ENCODE data around the gene GATA1. TPM values are rescaled to one million over a fixed set of nuclear protein-coding genes. Genes with fewer than 3 reads are reported as not detected.

GATA1 gene
- total and polyA plus RNA-seq, 2 donors: 0.14 to 0.57 TPM

DNA sequence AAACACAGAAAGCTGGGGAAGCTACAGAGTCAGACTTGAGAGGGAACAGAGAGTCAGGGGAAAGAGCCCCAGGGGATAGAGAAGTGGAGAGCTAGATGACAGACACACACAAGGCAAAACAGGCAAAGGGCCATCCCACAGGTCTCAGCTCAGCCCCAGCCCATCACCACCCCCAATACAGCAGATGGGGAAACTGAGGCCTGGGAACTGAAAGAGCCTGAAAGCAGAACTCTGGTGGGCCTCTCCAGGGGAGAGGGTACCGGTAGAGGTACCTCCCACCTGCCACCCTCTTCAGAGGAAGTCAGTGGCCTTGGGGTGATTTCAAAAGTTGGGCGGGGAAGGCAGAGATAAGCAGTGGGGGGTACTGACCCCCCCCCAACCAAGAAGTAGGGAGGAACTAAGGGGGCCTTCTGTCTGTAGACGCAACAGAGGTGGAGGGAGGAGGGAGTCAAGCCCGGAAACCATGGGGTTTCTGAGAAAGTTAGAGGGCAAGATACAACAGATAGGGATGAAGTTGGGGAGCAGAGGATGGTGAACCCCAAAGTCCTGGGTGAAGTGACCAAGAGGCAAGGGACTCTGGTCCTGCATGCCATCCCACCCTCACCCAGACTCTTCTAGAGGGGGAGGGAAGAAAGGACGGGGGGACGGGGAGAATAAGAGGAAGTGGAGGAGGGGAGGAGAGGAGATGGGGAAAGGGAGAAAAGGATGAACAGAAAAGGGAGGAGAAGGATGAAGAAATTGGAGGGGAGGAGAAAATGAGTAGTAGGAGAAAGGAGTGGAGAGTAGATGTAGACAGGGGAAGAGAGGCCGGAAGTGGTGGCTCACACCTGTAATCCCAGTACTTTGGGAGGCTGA, 3.2 kb downstream of the GATA1 start:
- peak in 2 of 9 donors; percentile 2 to 22 for DNase-seq (ENCODE audit: low read depth in 6 of 9, low spot score in 9 of 9)
- Histone ChIP-seq H3K4me3 (ENCODE audit: low read length in 2 of 2) (no peak overlapping the region), H3K4me1 (ENCODE audit: control insufficient read depth in 2 of 2, insufficient read depth in 2 of 2, low read length in 2 of 2) (peaks cover 0 to 7% of the 10 kb centered on the region in 2 donors), H3K27ac (ENCODE audit: low read depth in 1 of 2, low read length in 1 of 2) (no peak overlapping the region), H3K36me3 (ENCODE audit: control insufficient read depth in 2 of 2, insufficient read depth in 2 of 2, low read length in 1 of 2) (no peaks in the 10 kb centered on the region), H3K9me3 (ENCODE audit: control insufficient read depth in 2 of 2, insufficient read depth in 1 of 2, low read length in 1 of 2) (no peaks in the 10 kb centered on the region), H3K27me3 (ENCODE audit: control insufficient read depth in 2 of 2, insufficient read depth in 1 of 2, low read length in 1 of 2) (no peaks in the 10 kb centered on the region)
- WGBS: 28% methylated on average over 7 of the region's 7 CpGs

GRCh38 chrX:48790477-48790876, 4.1 kb downstream of the GATA1 start:
- no peak for DNase-seq (ENCODE audit: low read depth in 6 of 9, low spot score in 9 of 9)
- 96% methylated on average over 5 of the region's 5 CpGs for WGBS
- Histone ChIP-seq H3K27ac (ENCODE audit: low read depth in 1 of 2, low read length in 1 of 2) (no peak overlapping the region), H3K4me3 (ENCODE audit: low read length in 2 of 2) (no peak overlapping the region), H3K27me3 (ENCODE audit: control insufficient read depth in 2 of 2, insufficient read depth in 1 of 2, low read length in 1 of 2) (no peaks in the 10 kb centered on the region), H3K9me3 (ENCODE audit: control insufficient read depth in 2 of 2, insufficient read depth in 1 of 2, low read length in 1 of 2) (no peaks in the 10 kb centered on the region), H3K4me1 (ENCODE audit: control insufficient read depth in 2 of 2, insufficient read depth in 2 of 2, low read length in 2 of 2) (peaks cover 0 to 7% of the 10 kb centered on the region in 2 donors), H3K36me3 (ENCODE audit: control insufficient read depth in 2 of 2, insufficient read depth in 2 of 2, low read length in 1 of 2) (no peaks in the 10 kb centered on the region)

DNA sequence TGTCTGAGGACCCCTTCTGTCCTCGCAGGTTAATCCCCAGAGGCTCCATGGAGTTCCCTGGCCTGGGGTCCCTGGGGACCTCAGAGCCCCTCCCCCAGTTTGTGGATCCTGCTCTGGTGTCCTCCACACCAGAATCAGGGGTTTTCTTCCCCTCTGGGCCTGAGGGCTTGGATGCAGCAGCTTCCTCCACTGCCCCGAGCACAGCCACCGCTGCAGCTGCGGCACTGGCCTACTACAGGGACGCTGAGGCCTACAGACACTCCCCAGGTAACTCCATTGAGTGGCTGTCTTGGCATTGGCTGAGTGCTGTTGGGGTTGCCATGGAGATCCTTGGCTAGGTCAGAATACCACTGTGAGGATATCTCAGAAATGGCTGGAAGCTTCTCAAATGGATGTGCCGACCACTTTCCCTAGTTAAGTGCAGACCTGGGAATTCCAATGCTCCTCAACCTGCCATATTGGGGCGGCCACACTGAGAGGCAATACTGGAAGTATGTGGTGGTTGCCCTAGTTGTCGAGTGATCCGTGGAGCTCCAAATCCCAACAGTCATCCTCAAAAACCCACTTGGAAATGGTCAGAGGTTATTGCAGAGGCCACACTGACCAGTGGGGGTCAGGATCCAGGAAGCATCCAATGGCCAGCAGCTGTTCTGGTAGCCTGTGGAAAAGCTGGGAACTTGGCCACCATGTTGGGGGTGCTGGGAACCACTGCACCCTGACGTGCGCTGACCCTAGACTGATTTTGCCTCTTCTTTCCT, 4.9 kb downstream of the GATA1 start:
- H3K4me1 ChIP-seq (ENCODE audit: control insufficient read depth in 2 of 2, insufficient read depth in 2 of 2, low read length in 2 of 2): peaks cover 0 to 7% of the 10 kb centered on the region in 2 donors
- WGBS: 96% methylated on average over 11 of the region's 11 CpGs
- no peaks in the 10 kb centered on the region for H3K27me3 ChIP-seq (ENCODE audit: control insufficient read depth in 2 of 2, insufficient read depth in 1 of 2, low read length in 1 of 2)
- no peak for DNase-seq (ENCODE audit: low read depth in 6 of 9, low spot score in 9 of 9)
- H3K4me3 ChIP-seq (ENCODE audit: low read length in 2 of 2): no peak overlapping the region
- H3K27ac ChIP-seq (ENCODE audit: low read depth in 1 of 2, low read length in 1 of 2): no peak overlapping the region
- H3K9me3 ChIP-seq (ENCODE audit: control insufficient read depth in 2 of 2, insufficient read depth in 1 of 2, low read length in 1 of 2): no peaks in the 10 kb centered on the region
- H3K36me3 ChIP-seq (ENCODE audit: control insufficient read depth in 2 of 2, insufficient read depth in 2 of 2, low read length in 1 of 2): no peaks in the 10 kb centered on the region

- peaks cover 0 to 7% of the 10 kb centered on the region in 2 donors for H3K4me1 ChIP-seq (ENCODE audit: control insufficient read depth in 2 of 2, insufficient read depth in 2 of 2, low read length in 2 of 2)
- H3K36me3 ChIP-seq (ENCODE audit: control insufficient read depth in 2 of 2, insufficient read depth in 2 of 2, low read length in 1 of 2): no peaks in the 10 kb centered on the region
- H3K4me3 ChIP-seq (ENCODE audit: low read length in 2 of 2): no peak overlapping the region
- no peaks in the 10 kb centered on the region for H3K9me3 ChIP-seq (ENCODE audit: control insufficient read depth in 2 of 2, insufficient read depth in 1 of 2, low read length in 1 of 2)
- 97% methylated on average over 7 of the region's 7 CpGs for WGBS
- no peaks in the 10 kb centered on the region for H3K27me3 ChIP-seq (ENCODE audit: control insufficient read depth in 2 of 2, insufficient read depth in 1 of 2, low read length in 1 of 2)
- H3K27ac ChIP-seq (ENCODE audit: low read depth in 1 of 2, low read length in 1 of 2): no peak overlapping the region
- no peak for DNase-seq (ENCODE audit: low read depth in 6 of 9, low spot score in 9 of 9)
Measured at GRCh38 chrX:48792219-48792618, 5.8 kb downstream of the GATA1 start.

- Histone ChIP-seq H3K36me3 (ENCODE audit: control insufficient read depth in 2 of 2, insufficient read depth in 2 of 2, low read length in 1 of 2) (no peaks in the 10 kb centered on the region), H3K27me3 (ENCODE audit: control insufficient read depth in 2 of 2, insufficient read depth in 1 of 2, low read length in 1 of 2) (no peaks in the 10 kb centered on the region), H3K9me3 (ENCODE audit: control insufficient read depth in 2 of 2, insufficient read depth in 1 of 2, low read length in 1 of 2) (no peaks in the 10 kb centered on the region), H3K4me1 (ENCODE audit: control insufficient read depth in 2 of 2, insufficient read depth in 2 of 2, low read length in 2 of 2) (peaks cover 0 to 7% of the 10 kb centered on the region in 2 donors), H3K4me3 (ENCODE audit: low read length in 2 of 2) (no peak overlapping the region), H3K27ac (ENCODE audit: low read depth in 1 of 2, low read length in 1 of 2) (no peak overlapping the region)
- no peak for DNase-seq (ENCODE audit: low read depth in 6 of 9, low spot score in 9 of 9)
- WGBS: 97% methylated on average over 4 of the region's 4 CpGs
Measured at GRCh38 chrX:48793935-48794334, 7.5 kb downstream of the GATA1 start.

GRCh38 chrX:48794340-48794910, 8.0 kb downstream of the GATA1 start:
- no peaks in the 10 kb centered on the region for H3K27me3 ChIP-seq (ENCODE audit: control insufficient read depth in 2 of 2, insufficient read depth in 1 of 2, low read length in 1 of 2)
- no peak overlapping the region for H3K27ac ChIP-seq (ENCODE audit: low read depth in 1 of 2, low read length in 1 of 2)
- no peak for DNase-seq (ENCODE audit: low read depth in 6 of 9, low spot score in 9 of 9)
- H3K9me3 ChIP-seq (ENCODE audit: control insufficient read depth in 2 of 2, insufficient read depth in 1 of 2, low read length in 1 of 2): no peaks in the 10 kb centered on the region
- 96% methylated on average over 12 of the region's 12 CpGs for WGBS
- H3K4me3 ChIP-seq (ENCODE audit: low read length in 2 of 2): no peak overlapping the region
- no peaks in the 10 kb centered on the region for H3K36me3 ChIP-seq (ENCODE audit: control insufficient read depth in 2 of 2, insufficient read depth in 2 of 2, low read length in 1 of 2)
- peaks cover 0 to 5% of the 10 kb centered on the region in 2 donors for H3K4me1 ChIP-seq (ENCODE audit: control insufficient read depth in 2 of 2, insufficient read depth in 2 of 2, low read length in 2 of 2)

- no peaks in the 10 kb centered on the region for H3K9me3 ChIP-seq (ENCODE audit: control insufficient read depth in 2 of 2, insufficient read depth in 1 of 2, low read length in 1 of 2)
- H3K36me3 ChIP-seq (ENCODE audit: control insufficient read depth in 2 of 2, insufficient read depth in 2 of 2, low read length in 1 of 2): no peaks in the 10 kb centered on the region
- DNase-seq (ENCODE audit: low read depth in 6 of 9, low spot score in 9 of 9): no peak
- 94% methylated on average over 8 of the region's 8 CpGs for WGBS
- H3K27ac ChIP-seq (ENCODE audit: low read depth in 1 of 2, low read length in 1 of 2): no peak overlapping the region
- H3K27me3 ChIP-seq (ENCODE audit: control insufficient read depth in 2 of 2, insufficient read depth in 1 of 2, low read length in 1 of 2): no peaks in the 10 kb centered on the region
- H3K4me1 ChIP-seq (ENCODE audit: control insufficient read depth in 2 of 2, insufficient read depth in 2 of 2, low read length in 2 of 2): no peaks in the 10 kb centered on the region
- no peak overlapping the region for H3K4me3 ChIP-seq (ENCODE audit: low read length in 2 of 2)
Measured at GRCh38 chrX:48794911-48795515, 8.6 kb downstream of the GATA1 start.

GRCh38 chrX:48798318-48798717, 11.9 kb downstream of the GATA1 start:
- no peak overlapping the region for H3K4me3 ChIP-seq (ENCODE audit: low read length in 2 of 2)
- WGBS: 94% methylated on average over 2 of the region's 2 CpGs

More at GRCh38 chrX:48798318-48798717, 11.9 kb downstream of the GATA1 start:
- peaks cover 3 to 13% of the 10 kb centered on the region in 2 donors for H3K4me1 ChIP-seq (ENCODE audit: control insufficient read depth in 2 of 2, insufficient read depth in 2 of 2, low read length in 2 of 2)
- no peak overlapping the region for H3K27ac ChIP-seq (ENCODE audit: low read depth in 1 of 2, low read length in 1 of 2)
- H3K27me3 ChIP-seq (ENCODE audit: control insufficient read depth in 2 of 2, insufficient read depth in 1 of 2, low read length in 1 of 2): no peaks in the 10 kb centered on the region
- H3K36me3 ChIP-seq (ENCODE audit: control insufficient read depth in 2 of 2, insufficient read depth in 2 of 2, low read length in 1 of 2): no peaks in the 10 kb centered on the region
- no peak for DNase-seq (ENCODE audit: low read depth in 6 of 9, low spot score in 9 of 9)
- H3K9me3 ChIP-seq (ENCODE audit: control insufficient read depth in 2 of 2, insufficient read depth in 1 of 2, low read length in 1 of 2): no peaks in the 10 kb centered on the region

All from thymus (tissue), 11 donors.